HepG2 (cell line): ENCODE measurements around the gene MSMO1. TPM values are rescaled to one million over a fixed set of nuclear protein-coding genes. Genes with fewer than 3 reads are reported as not detected.

ENCODE experiments used
- DR1 ChIP-seq: sonication (generic); formaldehyde crosslinking; IDR thresholded peaks from 2 replicates; pipeline ENCODE4 v1.8.0; 2021; ENCODE audit warnings: mild to moderate bottlenecking, missing genetic modification reagents, inconsistent platforms
- HNRNPL ChIP-seq: fragments of 200-400 bp; formaldehyde crosslinking; IDR thresholded peaks from 2 replicates; pipeline ENCODE4 v1.6.1; 2017; ENCODE audit warnings: mild to moderate bottlenecking, low read depth, low read length
- PHF21A ChIP-seq: sonication (generic); formaldehyde crosslinking; IDR thresholded peaks from 2 replicates; pipeline ENCODE4 v1.5.0; 2020; ENCODE audit warnings: mild to moderate bottlenecking, missing genetic modification reagents
- SRSF1 ChIP-seq: fragments of 200-400 bp; formaldehyde crosslinking; optimal IDR thresholded peaks from 2 replicates; pipeline ENCODE3; 2017; ENCODE audit warnings: mild to moderate bottlenecking, low read depth, low read length, moderate library complexity
- ZBTB20 ChIP-seq: sonication (generic); formaldehyde crosslinking; IDR thresholded peaks from 2 replicates; pipeline ENCODE4 v1.8.1; 2023; ENCODE audit warnings: missing genetic modification reagents, low read depth, mild to moderate bottlenecking, borderline replicate concordance
- ZNF235 ChIP-seq: sonication (generic); formaldehyde crosslinking; IDR thresholded peaks from 2 replicates; pipeline ENCODE4 v1.8.1; 2023; ENCODE audit warnings: mild to moderate bottlenecking, missing genetic modification reagents, borderline replicate concordance
- ZNF260 ChIP-seq: sonication (generic); formaldehyde crosslinking; IDR thresholded peaks from 2 replicates; pipeline ENCODE4 v1.4.0; 2020; ENCODE audit warnings: missing genetic modification reagents, low read depth, mild to moderate bottlenecking, borderline replicate concordance
- polyA plus RNA-seq, 8 experiments: library from polyadenylated mRNA; depleted of rRNA in 3 of 8; stranded (reverse) in 7 of 8; unstranded in 1 of 8; fragments of >200 nt; fragmentation: Illumina TruSeq in 4 of 8; extraction: Trizol in 4 of 8; gene quantifications; 2 replicates each; pipeline versions ENCODE4 v1.2.1 to v1.2.3, GENCODE V29; 2011 to 2016; ENCODE audit warnings: low read depth in 4 of 8, missing spikeins in 1 of 8, mixed read lengths in 1 of 8; ENCODE audit not compliant: insufficient read depth in 1 of 8
- total RNA-seq, 5 experiments: library from RNA; depleted of rRNA; stranded (reverse); fragments of >200 nt; fragmentation: Illumina TruSeq; extraction: Trizol; gene quantifications; 2 replicates each; pipeline ENCODE4 v1.2.3, GENCODE V29; 2016; ENCODE audit warnings: low read depth in 1 of 5
- TF ChIP-seq, protein P1 (sequence below): sonication (generic); formaldehyde crosslinking; IDR thresholded peaks from 2 replicates; pipeline ENCODE4 v1.5.1; 2020; ENCODE audit warnings: mild to moderate bottlenecking, moderate library complexity, missing genetic modification reagents
- TF ChIP-seq, protein P2 (sequence below): IDR thresholded peaks from 2 replicates; pipeline ENCODE4 v1.6.1; 2018; ENCODE audit warnings: missing genetic modification reagents, mild to moderate bottlenecking, missing compliant biosample characterization
- TF ChIP-seq, protein P3 (sequence below): sonication (generic); formaldehyde crosslinking; IDR thresholded peaks from 2 replicates; pipeline ENCODE4 v1.4.0; 2020; ENCODE audit warnings: missing genetic modification reagents, borderline replicate concordance
- TF ChIP-seq, protein P4 (sequence below): sonication (generic); formaldehyde crosslinking; IDR thresholded peaks from 2 replicates; pipeline ENCODE4 v1.4.0; 2020; ENCODE audit warnings: missing genetic modification reagents
- TF ChIP-seq, protein P5 (sequence below): sonication (generic); formaldehyde crosslinking; IDR thresholded peaks from 2 replicates; pipeline ENCODE4 v1.9.0; 2021; ENCODE audit warnings: missing genetic modification reagents, borderline replicate concordance

The MSMO1 gene
- total and polyA plus RNA-seq, 2 of the 13 experiments (the other 11 are each of a cell fraction or from before 2014, with no cell fraction given): 98.1 to 216 TPM

DNA sequence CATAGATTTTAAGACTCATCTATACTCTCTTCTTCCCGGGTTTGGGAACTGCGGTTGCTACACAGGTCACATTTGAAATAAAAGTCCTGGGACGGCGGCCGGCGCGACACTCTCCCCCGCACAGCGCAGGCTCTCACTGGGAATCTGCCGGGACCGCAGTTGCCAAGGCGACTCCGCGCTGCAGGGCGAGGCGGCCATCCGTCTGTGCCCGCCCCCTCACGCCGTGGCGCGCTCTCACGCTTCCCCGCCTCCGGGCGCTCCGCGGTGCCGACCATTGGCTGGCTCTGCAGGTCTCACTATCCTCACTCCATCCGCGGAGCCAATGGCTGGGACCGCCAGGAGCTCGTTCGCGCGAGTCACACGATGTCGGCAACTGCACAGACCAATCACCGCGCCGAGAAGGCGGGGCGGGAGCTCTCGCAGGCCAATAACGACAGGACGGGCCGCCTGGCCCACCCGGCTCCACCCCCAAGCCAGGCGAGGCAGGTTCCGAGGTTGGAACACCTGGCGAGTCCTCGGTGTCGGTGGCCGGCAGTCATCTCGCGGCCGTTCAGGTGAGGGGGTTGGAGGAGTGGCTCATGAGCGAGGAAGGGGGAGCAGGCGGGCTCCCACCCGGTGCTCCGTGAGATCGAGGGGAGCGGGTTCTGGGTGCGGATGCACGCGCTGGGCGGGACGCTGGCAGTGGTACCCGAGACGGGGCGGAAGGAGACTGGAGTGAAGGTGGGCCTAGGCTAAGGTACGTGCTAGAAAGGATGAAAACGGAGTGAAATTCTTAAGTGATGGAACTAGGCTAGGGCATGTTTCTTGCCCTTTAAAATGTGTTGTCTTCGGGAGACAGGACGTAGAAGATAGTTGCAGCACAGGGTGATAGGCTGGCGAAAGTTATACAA is at the start of gene MSMO1 (continued):
- TF ChIP-seq, protein P1, sequence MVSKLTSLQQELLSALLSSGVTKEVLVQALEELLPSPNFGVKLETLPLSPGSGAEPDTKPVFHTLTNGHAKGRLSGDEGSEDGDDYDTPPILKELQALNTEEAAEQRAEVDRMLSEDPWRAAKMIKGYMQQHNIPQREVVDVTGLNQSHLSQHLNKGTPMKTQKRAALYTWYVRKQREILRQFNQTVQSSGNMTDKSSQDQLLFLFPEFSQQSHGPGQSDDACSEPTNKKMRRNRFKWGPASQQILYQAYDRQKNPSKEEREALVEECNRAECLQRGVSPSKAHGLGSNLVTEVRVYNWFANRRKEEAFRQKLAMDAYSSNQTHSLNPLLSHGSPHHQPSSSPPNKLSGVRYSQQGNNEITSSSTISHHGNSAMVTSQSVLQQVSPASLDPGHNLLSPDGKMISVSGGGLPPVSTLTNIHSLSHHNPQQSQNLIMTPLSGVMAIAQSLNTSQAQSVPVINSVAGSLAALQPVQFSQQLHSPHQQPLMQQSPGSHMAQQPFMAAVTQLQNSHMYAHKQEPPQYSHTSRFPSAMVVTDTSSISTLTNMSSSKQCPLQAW: peak; percentile 80
- TF ChIP-seq HNRNPL (no peak), DR1 (CRISPR knock-in tag) (peak; percentile 93), ZNF260 (no peak), PHF21A (CRISPR knock-in tag) (peak; percentile 40; the same call in 1 of the 2 replicates), ZBTB20 (CRISPR knock-in tag) (peak; percentile 56; the same call in 1 of the 2 replicates), ZNF235 (CRISPR knock-in tag) (peak; percentile 84; the same call in 1 of the 2 replicates), SRSF1 (peak; percentile 99)
- TF ChIP-seq, protein P2, sequence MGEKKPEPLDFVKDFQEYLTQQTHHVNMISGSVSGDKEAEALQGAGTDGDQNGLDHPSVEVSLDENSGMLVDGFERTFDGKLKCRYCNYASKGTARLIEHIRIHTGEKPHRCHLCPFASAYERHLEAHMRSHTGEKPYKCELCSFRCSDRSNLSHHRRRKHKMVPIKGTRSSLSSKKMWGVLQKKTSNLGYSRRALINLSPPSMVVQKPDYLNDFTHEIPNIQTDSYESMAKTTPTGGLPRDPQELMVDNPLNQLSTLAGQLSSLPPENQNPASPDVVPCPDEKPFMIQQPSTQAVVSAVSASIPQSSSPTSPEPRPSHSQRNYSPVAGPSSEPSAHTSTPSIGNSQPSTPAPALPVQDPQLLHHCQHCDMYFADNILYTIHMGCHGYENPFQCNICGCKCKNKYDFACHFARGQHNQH: peak; percentile 80
- TF ChIP-seq, protein P3, sequence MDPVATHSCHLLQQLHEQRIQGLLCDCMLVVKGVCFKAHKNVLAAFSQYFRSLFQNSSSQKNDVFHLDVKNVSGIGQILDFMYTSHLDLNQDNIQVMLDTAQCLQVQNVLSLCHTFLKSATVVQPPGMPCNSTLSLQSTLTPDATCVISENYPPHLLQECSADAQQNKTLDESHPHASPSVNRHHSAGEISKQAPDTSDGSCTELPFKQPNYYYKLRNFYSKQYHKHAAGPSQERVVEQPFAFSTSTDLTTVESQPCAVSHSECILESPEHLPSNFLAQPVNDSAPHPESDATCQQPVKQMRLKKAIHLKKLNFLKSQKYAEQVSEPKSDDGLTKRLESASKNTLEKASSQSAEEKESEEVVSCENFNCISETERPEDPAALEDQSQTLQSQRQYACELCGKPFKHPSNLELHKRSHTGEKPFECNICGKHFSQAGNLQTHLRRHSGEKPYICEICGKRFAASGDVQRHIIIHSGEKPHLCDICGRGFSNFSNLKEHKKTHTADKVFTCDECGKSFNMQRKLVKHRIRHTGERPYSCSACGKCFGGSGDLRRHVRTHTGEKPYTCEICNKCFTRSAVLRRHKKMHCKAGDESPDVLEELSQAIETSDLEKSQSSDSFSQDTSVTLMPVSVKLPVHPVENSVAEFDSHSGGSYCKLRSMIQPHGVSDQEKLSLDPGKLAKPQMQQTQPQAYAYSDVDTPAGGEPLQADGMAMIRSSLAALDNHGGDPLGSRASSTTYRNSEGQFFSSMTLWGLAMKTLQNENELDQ (CRISPR knock-in tag): no peak
- TF ChIP-seq, protein P4, sequence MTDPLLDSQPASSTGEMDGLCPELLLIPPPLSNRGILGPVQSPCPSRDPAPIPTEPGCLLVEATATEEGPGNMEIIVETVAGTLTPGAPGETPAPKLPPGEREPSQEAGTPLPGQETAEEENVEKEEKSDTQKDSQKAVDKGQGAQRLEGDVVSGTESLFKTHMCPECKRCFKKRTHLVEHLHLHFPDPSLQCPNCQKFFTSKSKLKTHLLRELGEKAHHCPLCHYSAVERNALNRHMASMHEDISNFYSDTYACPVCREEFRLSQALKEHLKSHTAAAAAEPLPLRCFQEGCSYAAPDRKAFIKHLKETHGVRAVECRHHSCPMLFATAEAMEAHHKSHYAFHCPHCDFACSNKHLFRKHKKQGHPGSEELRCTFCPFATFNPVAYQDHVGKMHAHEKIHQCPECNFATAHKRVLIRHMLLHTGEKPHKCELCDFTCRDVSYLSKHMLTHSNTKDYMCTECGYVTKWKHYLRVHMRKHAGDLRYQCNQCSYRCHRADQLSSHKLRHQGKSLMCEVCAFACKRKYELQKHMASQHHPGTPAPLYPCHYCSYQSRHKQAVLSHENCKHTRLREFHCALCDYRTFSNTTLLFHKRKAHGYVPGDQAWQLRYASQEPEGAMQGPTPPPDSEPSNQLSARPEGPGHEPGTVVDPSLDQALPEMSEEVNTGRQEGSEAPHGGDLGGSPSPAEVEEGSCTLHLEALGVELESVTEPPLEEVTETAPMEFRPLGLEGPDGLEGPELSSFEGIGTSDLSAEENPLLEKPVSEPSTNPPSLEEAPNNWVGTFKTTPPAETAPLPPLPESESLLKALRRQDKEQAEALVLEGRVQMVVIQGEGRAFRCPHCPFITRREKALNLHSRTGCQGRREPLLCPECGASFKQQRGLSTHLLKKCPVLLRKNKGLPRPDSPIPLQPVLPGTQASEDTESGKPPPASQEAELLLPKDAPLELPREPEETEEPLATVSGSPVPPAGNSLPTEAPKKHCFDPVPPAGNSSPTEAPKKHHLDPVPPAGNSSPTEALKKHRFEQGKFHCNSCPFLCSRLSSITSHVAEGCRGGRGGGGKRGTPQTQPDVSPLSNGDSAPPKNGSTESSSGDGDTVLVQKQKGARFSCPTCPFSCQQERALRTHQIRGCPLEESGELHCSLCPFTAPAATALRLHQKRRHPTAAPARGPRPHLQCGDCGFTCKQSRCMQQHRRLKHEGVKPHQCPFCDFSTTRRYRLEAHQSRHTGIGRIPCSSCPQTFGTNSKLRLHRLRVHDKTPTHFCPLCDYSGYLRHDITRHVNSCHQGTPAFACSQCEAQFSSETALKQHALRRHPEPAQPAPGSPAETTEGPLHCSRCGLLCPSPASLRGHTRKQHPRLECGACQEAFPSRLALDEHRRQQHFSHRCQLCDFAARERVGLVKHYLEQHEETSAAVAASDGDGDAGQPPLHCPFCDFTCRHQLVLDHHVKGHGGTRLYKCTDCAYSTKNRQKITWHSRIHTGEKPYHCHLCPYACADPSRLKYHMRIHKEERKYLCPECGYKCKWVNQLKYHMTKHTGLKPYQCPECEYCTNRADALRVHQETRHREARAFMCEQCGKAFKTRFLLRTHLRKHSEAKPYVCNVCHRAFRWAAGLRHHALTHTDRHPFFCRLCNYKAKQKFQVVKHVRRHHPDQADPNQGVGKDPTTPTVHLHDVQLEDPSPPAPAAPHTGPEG (CRISPR knock-in tag): 0 out of 2 replicates have a peak, but pooled peaks have one; percentile 38
- TF ChIP-seq, protein P5, sequence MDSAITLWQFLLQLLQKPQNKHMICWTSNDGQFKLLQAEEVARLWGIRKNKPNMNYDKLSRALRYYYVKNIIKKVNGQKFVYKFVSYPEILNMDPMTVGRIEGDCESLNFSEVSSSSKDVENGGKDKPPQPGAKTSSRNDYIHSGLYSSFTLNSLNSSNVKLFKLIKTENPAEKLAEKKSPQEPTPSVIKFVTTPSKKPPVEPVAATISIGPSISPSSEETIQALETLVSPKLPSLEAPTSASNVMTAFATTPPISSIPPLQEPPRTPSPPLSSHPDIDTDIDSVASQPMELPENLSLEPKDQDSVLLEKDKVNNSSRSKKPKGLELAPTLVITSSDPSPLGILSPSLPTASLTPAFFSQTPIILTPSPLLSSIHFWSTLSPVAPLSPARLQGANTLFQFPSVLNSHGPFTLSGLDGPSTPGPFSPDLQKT: no peak
